HG03280 (cell line): ENCODE results near the gene NFIB.
A peak's percentile ranks its signal among the peaks of the same experiment; 100 is the strongest.

Source experiments
- ATAC-seq: cut with Tn5 transposase; IDR thresholded peaks from one replicate; pipeline ENCODE4 v1.9.1; 2021; ENCODE audit warnings: mild to moderate bottlenecking, moderate library complexity; ENCODE audit not compliant: unreplicated experiment

The NFIB gene

DNA sequence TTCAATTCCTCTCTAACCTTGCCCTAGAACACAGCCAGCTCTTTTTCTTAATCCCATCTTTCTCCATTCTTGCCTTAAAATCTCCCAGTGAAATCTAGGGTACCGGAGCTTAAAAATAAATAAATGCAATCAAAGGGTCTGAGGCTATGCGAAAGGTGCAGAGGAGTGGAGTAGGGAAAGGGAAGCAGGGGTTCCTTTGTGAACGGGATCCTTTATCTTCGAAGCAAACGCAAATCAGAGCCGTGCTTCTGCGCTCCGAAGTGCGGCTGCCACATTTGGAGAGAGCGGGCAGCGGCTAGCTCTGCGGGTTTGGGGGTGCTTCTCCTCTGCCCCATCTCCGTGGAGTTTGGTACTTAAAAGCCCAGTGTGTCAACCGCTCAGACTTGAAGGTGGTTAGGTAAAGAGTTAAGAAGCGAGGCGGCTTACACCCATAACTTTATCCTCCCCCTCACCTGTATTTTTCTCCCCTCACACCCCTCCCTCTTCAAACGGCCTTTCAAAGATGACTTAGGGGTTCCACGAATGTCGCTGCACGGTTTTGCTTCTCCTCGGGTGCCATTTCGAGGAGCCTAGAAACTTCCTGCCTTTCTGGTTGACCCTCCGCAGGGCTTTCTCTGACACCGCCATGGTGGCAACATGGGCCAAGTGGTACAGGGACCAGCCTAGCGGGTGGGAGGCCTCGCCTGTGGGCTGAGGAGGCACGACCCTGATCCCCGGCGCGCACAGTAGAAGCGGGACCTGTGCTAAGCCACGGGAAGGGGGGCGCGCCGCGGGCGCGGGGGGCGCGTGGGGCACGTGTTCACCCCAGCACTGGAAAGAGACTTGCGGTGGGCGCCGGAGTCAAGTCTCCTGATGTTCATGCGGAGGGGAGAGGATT lies 31.7 kb upstream of the NFIB start:
- no peak for ATAC-seq

- ATAC-seq: no peak
Measured at GRCh38 chr9:14344941-14345353, 31.0 kb upstream of the NFIB start.

DNA sequence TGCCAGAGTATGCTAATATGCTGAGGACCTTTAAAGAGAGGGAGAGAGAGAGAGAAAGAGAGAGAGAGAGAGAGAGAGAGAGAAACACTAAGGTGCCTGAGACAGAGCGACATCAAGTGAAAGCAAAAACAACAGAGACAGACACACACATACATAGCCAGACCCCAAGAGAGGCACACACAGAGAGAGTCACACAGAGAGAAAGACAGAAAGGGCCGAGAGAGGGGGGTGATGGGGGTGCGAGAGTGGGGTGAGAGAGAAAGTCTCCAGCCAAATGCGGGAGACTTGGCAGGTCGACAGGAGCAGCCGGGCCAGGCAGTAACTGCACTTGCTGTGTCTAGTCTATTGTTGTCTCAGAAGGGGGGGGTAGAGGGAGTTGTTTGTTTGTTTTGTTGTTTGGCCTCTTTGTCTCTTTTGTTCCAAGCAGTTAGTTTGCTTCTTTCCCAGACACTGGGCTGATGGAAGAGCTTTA lies 30.1 kb upstream of the NFIB start:
- no peak for ATAC-seq

DNA sequence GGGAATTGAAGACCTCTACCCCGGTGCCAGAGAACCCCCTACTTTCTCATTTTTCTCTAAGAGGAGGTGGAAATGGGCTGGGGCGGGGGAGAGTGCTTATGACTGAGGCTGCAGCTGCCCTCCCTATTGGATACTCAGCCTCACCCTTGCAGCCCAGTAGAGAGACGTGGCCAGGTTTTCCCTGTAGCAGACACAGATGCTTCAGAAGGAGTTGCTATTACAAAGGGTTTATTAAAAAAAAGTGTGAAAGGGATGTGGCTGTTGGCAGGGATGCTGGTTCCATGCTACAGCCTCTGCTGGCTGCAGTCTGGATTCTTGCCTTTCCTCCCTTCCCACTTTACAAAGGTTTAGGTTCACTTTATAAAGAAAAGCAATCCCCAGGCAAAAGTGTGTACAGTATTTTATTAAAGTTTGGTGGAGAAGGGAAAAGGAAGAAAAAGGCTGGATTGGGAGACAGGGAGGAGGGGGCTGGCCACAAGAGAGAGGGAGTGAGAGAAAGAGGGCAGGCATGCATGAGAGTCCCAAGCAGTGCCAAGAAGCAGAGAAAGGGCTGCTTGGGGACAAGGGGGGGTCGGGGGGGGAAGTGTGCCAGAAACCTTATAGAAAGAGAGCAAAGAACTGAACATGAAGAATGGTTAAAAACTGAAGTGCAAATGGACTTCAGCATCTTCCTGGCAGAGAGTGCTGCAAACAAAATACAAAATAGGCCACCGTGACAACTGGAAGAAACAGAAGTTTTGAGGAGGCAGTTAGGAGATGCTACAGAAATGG lies 29.5 kb upstream of the NFIB start:
- ATAC-seq: no peak

- no peak for ATAC-seq
Measured at GRCh38 chr9:14342736-14343135, 28.8 kb upstream of the NFIB start.

DNA sequence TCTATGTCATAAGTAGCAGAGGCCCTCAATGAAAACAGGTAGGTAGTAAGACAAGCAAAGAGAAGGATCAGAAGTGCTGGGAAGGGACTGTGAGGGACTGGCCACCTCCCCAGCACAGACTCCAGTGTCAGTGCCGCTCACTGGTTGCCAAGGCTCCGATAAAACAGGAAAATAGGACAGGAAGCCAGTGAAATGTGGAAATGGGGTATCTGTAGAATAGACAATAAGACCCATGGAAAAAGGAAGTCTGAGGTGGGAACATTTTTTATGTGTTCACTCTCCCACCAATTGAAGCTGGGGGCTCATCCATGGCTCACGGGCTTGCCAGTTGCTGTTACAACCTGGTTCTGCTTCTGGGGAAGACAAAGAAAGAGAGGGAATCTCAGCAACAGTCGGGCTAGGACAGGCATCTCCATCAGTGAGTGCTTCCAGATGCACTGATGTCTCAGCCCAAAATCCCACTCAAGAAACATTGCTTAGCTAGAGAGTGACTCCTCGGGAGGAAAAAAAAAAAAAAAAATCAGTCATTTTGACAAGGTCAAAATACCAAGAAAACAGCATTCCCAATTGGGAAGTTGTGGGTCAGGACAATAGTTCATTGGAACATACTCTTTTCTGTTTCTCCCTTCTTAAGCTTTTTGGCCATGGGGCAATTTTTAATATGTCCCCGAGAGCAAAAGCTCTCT lies 27.6 kb upstream of the NFIB start:
- no peak for ATAC-seq

- ATAC-seq: no peak
Measured at GRCh38 chr9:14340994-14341393, 27.1 kb upstream of the NFIB start.

GRCh38 chr9:14340219-14340873 lies 26.4 kb upstream of the NFIB start:
- ATAC-seq: no peak

DNA sequence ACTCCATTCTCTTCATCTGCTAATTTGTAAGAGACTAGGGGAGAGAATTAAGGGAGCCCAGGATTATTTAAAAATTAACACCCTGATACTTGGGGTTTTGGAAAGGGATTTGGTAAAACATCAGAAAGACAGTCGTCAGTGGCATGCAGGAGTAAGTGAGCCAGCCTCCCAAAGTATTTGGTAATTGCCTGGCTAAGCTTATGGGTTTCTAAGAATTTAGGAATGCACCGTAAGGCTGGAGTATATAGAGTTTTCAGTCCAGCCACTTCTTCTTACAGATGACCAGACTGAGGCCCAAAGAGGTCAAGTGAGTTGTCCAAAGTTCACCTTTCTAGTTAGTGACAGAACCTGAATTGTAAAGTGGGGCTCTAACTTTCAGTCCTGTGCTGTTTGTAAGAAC lies 25.8 kb upstream of the NFIB start:
- no peak for ATAC-seq

DNA sequence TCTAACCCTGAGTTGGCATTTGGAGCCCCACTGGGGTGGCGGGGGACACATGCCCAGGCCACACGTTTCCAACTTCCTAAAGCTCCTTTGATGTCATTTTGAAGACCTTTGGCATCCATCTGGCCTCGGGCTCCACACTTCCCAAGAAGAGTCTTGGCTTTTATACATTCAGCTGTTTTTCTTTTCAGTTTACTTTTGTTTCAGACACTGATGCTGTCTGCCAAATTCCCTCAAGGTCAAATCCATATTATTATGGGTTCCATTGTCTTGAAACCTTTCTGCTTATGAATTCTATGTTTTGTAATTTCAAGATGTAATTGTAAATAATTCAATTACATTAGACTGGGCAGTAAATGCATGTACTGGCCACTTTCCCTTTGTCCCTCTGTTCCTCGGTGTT lies 23.7 kb upstream of the NFIB start:
- no peak for ATAC-seq

GRCh38 chr9:14336244-14336643 lies 22.3 kb upstream of the NFIB start:
- no peak for ATAC-seq

DNA sequence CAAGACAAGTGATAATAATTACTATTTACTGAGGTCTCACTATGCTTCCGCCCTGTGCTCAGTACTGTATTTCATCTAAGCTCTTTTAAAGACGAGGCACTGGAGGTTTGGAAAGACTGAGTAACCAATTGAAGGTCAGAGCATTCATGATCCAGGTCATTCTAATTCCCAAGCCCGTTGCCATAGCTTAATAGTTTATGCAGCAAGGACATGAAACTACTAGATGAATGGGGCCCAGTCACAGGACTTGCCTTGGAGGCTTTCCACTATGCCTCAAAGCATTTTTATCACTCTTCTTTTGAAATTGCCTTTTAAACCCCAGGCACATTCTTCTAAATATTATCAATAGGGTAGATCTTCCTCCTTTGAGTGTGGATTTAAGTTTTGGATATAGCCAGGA lies 17.2 kb upstream of the NFIB start:
- no peak for ATAC-seq

DNA sequence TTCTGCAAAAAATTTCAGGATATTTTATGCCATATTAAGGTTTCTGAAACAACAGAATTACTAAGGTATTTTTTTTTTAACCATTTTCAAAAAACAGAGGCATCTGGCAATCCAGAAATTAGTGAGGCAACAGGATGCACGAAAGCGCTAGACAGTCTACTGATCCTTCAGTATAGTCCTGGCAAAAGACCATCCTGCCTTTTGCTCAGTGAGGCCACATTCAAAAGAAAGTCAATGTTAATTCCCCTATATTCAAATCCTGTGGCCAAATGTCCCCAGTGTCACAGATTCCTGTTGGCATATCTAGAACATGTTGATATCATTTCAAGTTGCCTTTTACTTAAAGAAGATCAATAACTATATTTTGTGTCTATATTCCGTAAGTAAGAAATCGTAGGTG lies 13.1 kb upstream of the NFIB start:
- ATAC-seq: no peak

DNA sequence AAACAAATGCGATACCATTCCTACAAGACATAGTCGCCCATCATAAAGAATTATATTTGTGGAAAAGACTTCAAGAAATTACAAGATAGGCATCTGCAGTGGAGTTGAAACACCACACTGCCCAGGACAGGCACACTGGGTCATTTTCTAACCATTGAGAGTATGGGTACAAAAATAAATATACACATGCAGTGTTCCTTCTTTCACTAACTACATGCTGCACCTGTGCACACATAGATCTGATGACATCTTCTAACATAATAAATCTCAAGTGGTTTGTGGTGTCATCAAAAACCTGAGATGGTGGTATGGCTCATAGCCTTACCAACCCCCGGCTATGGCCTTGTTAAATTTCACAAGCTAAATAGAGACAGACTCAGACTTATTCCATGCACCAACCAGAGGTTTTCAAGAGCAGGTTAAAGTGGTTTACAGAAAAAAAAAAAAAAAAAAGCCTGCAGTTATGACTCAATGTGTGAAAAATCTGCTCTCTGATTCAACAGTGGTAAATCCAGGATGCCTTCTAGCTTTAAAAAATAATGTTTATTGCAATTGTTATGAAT lies 12.4 kb upstream of the NFIB start:
- no peak for ATAC-seq

GRCh38 chr9:14325147-14325546 lies 11.2 kb upstream of the NFIB start:
- ATAC-seq: no peak

DNA sequence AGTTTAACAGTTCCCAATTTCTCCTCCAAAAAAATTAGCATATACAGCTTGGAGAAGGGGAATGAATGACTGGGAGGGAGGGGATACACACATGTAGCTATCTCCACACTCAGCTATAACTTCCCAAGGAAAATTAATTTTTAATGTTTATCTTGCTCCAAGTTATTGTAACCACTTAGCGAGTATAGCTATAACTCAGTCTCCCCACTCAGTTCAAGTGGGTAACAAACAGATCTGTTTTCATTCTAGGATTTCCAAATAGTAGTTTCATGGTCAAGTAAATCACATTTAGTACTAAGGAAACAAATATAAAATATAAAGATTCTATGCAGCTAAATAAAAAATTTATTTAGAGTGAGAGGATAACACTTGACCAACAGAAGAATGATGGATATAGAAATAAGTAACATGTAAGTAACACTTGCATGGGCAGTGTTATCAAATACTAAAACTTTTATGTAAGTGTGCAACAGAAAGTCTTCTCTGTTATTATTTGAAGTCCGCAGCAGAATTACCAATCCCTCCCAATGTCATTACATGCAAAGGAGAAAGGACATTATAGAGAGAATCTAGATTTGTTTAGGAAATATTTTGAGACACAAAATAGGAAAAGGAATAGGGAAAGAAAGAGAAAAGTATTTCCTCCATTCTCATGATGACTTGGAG lies 10.2 kb upstream of the NFIB start:
- no peak for ATAC-seq

- peak; percentile 8 for ATAC-seq
Measured at GRCh38 chr9:14323083-14323971, 9.4 kb upstream of the NFIB start.

GRCh38 chr9:14322211-14323082 lies 8.5 kb upstream of the NFIB start:
- peak; percentile 92 for ATAC-seq
